HepG2 (cell line): ENCODE measurements around the gene MTA3. TPM values are rescaled to one million over a fixed set of nuclear protein-coding genes. Genes with fewer than 3 reads are reported as not detected.
A peak's percentile ranks its signal among the peaks of the same experiment; 100 is the strongest.

Source experiments
- ATAC-seq: fragments of 200-7000 bp; cut with Tn5 transposase; 3 replicates; pipeline ENCODE4 v1.9.1; 2020; ENCODE audit warnings: mild to moderate bottlenecking, moderate library complexity
- BruUV-seq: library from RNA; stranded (reverse); fragments of 400-500 nt; replicated peaks from 2 replicates; lab custom pipeline; 2021; lab: Mats Ljungman, UMichigan
- CTCF ChIA-PET: fragments of 300-600 bp; formaldehyde crosslinking; extraction: SDS; loops from one replicate; lab custom pipeline; 2021; ENCODE audit warnings: low total read pairs, inconsistent platforms, low intra/inter-chr PET ratio; lab: Yijun Ruan, JAX
- POLR2A ChIA-PET: fragments of 350-600 bp; sonication (Branson Sonifier 250); formaldehyde crosslinking; loops from one replicate; lab custom pipeline; 2020; ENCODE audit warnings: antibody characterized with exemption, inconsistent platforms; lab: Yijun Ruan, JAX
- DNase-seq: peaks from one replicate; pipeline ENCODE4 v3.0.0-alpha.2; 2015; ENCODE audit warnings: low spot score
- FAIRE-seq: peaks from 3 replicates; lab custom pipeline; 2011; peaks lifted over from hg19 to GRCh38; lab: Jason Lieb, UNC
- H2AFZ ChIP-seq: one replicate; pipeline ENCODE4 v1.6.1; 2011; ENCODE audit warnings: low read length, inconsistent platforms
- H3K27ac ChIP-seq: fragments of 300-600 bp; 3 replicates; pipeline ENCODE4 v1.8.0; 2011; ENCODE audit warnings: mixed run types, mild to moderate bottlenecking, mixed read lengths, low read length, inconsistent platforms; ENCODE audit not compliant: insufficient read depth; ENCODE audit errors: extremely low read length
- H3K27me3 ChIP-seq, 2 experiments: fragments of 200-600 bp in 1 of 2; 2 replicates in 1 of 2; 3 replicates in 1 of 2; pipeline versions ENCODE4 v1.6.0 to v1.8.0; 2011; ENCODE audit warnings: low read length in 2 of 2, mild to moderate bottlenecking in 2 of 2, moderate library complexity in 2 of 2, inconsistent platforms in 1 of 2; ENCODE audit not compliant: insufficient read depth in 2 of 2, control insufficient read depth in 1 of 2
- H3K36me3 ChIP-seq, 2 experiments: fragments of 200-600 bp in 1 of 2; replicated peaks in 1 of 2; 2 replicates in 1 of 2; 3 replicates in 1 of 2; pipeline versions ENCODE4 v1.5.1 to v1.8.0; 2011; ENCODE audit warnings: low read length in 2 of 2, inconsistent platforms in 1 of 2; ENCODE audit not compliant: insufficient read depth in 2 of 2, control insufficient read depth in 1 of 2
- H3K4me1 ChIP-seq: 2 replicates; pipeline ENCODE4 v1.5.1; 2012; ENCODE audit warnings: low read length, inconsistent platforms; ENCODE audit not compliant: insufficient read depth
- H3K4me2 ChIP-seq: 2 replicates; pipeline ENCODE4 v1.6.0; 2011; ENCODE audit warnings: low read depth, low read length, inconsistent platforms
- H3K4me3 ChIP-seq, 3 experiments: fragments of 200-600 bp in 1 of 3; sonication (generic), shearing (Covaris generic) in 1 of 3; replicated peaks in 1 of 3; 2 replicates each; pipeline ENCODE4 v1.5.1; 2011 to 2016; ENCODE audit warnings: low read length in 3 of 3, inconsistent platforms in 2 of 3, low read depth in 2 of 3, mild to moderate bottlenecking in 2 of 3, control low read depth in 1 of 3, mixed read lengths in 1 of 3; ENCODE audit not compliant: insufficient read depth in 1 of 3
- H3K79me2 ChIP-seq: one replicate; pipeline ENCODE4 v1.6.1; 2011; ENCODE audit warnings: low read length, inconsistent platforms; ENCODE audit not compliant: insufficient read depth
- H3K9ac ChIP-seq: 2 replicates; pipeline ENCODE4 v1.6.0; 2011; ENCODE audit warnings: mild to moderate bottlenecking, low read depth, low read length, inconsistent platforms; ENCODE audit not compliant: insufficient read depth
- H3K9me3 ChIP-seq: 2 replicates; pipeline ENCODE4 v1.5.1; 2012; ENCODE audit warnings: mild to moderate bottlenecking, low read length
- H4K20me1 ChIP-seq: 2 replicates; pipeline ENCODE4 v1.6.0; 2011; ENCODE audit warnings: inconsistent platforms, mild to moderate bottlenecking, low read length, moderate library complexity; ENCODE audit not compliant: insufficient read depth
- BORCS8-MEF2B ChIP-seq: sonication (generic); formaldehyde crosslinking; IDR thresholded peaks from 2 replicates; pipeline ENCODE4 v1.8.0; 2022; ENCODE audit warnings: mild to moderate bottlenecking, missing genetic modification reagents
- FOXA1 ChIP-seq, 2 experiments: fragments of 450-650 bp in 1 of 2; sonication (generic) in 1 of 2; formaldehyde crosslinking in 1 of 2; IDR thresholded peaks; 2 replicates each; pipeline versions ENCODE4 v1.4.0 to v1.6.1; 2016 to 2020; ENCODE audit warnings: missing genetic modification reagents in 1 of 2
- NPAS2 ChIP-seq: sonication (generic); formaldehyde crosslinking; IDR thresholded peaks from 2 replicates; pipeline ENCODE4 v1.8.0; 2022; ENCODE audit warnings: mild to moderate bottlenecking, missing genetic modification reagents, borderline replicate concordance
- TARDBP ChIP-seq: sonication (generic); formaldehyde crosslinking; IDR thresholded peaks from 2 replicates; pipeline ENCODE4 v1.8.0; 2022; ENCODE audit warnings: mild to moderate bottlenecking, missing genetic modification reagents
- WGBS: methylation state at CpG from one replicate; pipeline ENCODE4 v1.1.6; 2017; ENCODE audit warnings: low lambda C conversion rate; 5-methylcytosine and 5-hydroxymethylcytosine counted together
- in situ Hi-C: cut with HindIII; loops from 2 replicates; pipeline ENCODE4 v1.10.0; 2017; ENCODE audit warnings: low pct_unique_long_range_greater_than_20kb; ENCODE audit not compliant: extremely low pct_ligation_motif_present
- intact Hi-C: fragments of 100-400 bp; cut with micrococcal nuclease; formaldehyde crosslinking; loops from one replicate; pipeline ENCODE4 v1.10.0; 2022; ENCODE audit not compliant: unreplicated experiment
- polyA plus RNA-seq, 8 experiments: library from polyadenylated mRNA; depleted of rRNA in 3 of 8; stranded (reverse) in 7 of 8; unstranded in 1 of 8; fragments of >200 nt; fragmentation: Illumina TruSeq in 4 of 8; extraction: Trizol in 4 of 8; gene quantifications; 2 replicates each; pipeline versions ENCODE4 v1.2.1 to v1.2.3, GENCODE V29; 2011 to 2016; ENCODE audit warnings: low read depth in 4 of 8, missing spikeins in 1 of 8, mixed read lengths in 1 of 8; ENCODE audit not compliant: insufficient read depth in 1 of 8
- total RNA-seq, 5 experiments: library from RNA; depleted of rRNA; stranded (reverse); fragments of >200 nt; fragmentation: Illumina TruSeq; extraction: Trizol; gene quantifications; 2 replicates each; pipeline ENCODE4 v1.2.3, GENCODE V29; 2016; ENCODE audit warnings: low read depth in 1 of 5
- TF ChIP-seq, protein P1 (sequence below): sonication (generic); formaldehyde crosslinking; IDR thresholded peaks from 2 replicates; pipeline ENCODE4 v1.4.0; 2020; ENCODE audit warnings: missing genetic modification reagents, mild to moderate bottlenecking, borderline replicate concordance

The MTA3 gene
- total and polyA plus RNA-seq, 2 of the 13 experiments (the other 11 are each of a cell fraction or from before 2014, with no cell fraction given): 48.8 to 77.8 TPM

DNA sequence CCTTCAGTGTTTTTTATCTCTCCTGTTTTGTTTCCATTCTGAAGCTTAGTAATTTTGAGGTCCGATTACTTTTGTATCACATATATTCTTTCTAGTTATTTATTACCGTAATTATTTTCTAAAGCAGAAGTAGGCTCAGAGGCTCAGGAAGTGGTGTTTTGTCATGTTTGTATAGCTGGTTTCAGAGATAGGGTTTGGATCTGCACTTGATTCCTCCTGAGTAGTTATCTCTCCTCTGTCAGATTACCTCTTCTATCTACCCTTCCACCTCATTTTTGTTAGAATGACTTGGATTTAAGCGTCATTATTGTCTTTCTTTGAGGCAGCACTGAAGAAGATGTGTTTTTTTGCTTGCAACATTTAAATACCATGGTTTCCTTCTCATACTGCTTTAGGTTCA is 95.4 kb downstream of the MTA3 start:
- 96% methylated on average over 3 of the region's 3 CpGs for WGBS
- FAIRE-seq (peak; percentile 15), ATAC-seq (no peak), DNase-seq (no peak)
- H3K9ac ChIP-seq: no peak overlapping the region
- no TSS peak for BruUV-seq
- no peak overlapping the region for H2AFZ ChIP-seq
- H3K9me3 ChIP-seq: no peaks in the 10 kb centered on the region
- no peaks in the 10 kb centered on the region for H4K20me1 ChIP-seq
- intact Hi-C loops: loop anchor here (1.0 to 5.0 kb wide), 6 partner anchors 95 to 812 kb away; partner anchors contain the start of genes COX7A2L and MTA3
- no peak overlapping the region for H3K4me2 ChIP-seq
- in situ Hi-C loops: loop anchor here (5.0 to 25.0 kb wide), 3 partner anchors 172 to 802 kb away; partner anchors contain the start of gene KCNG3
- H3K36me3 ChIP-seq: peaks cover 11 to 49% of the 10 kb centered on the region in 2 experiments
- H3K4me1 ChIP-seq: peaks cover 4% of the 10 kb centered on the region; the same call in 1 of the 2 replicates
- H3K27me3 ChIP-seq: no peaks in the 10 kb centered on the region
- ChIA-PET POLR2A (interaction anchor here (1.3 kb wide), 1 partner anchor 97 kb away, joined by 3 read pairs; no protein-coding TSS in a partner anchor), CTCF (interaction anchor here (0.7 to 4.2 kb wide), 3 partner anchors 151 to 278 kb away, joined by 4 to 28 read pairs (median 26); partner anchors contain the start of gene KCNG3)
- H3K27ac ChIP-seq: no peak overlapping the region
- peaks cover 4% of the 10 kb centered on the region for H3K79me2 ChIP-seq
- TF ChIP-seq TARDBP (CRISPR knock-in tag): 0 out of 2 replicates have a peak, but pooled peaks have one; percentile 10
- no peak for TF ChIP-seq FOXA1 (IDR thresholded peaks at IDR 0.05)
- TF ChIP-seq FOXA1 (CRISPR knock-in tag; IDR thresholded peaks at IDR 0.05): no peak
- no peak for TF ChIP-seq NPAS2 (CRISPR knock-in tag)
- TF ChIP-seq, protein P1, sequence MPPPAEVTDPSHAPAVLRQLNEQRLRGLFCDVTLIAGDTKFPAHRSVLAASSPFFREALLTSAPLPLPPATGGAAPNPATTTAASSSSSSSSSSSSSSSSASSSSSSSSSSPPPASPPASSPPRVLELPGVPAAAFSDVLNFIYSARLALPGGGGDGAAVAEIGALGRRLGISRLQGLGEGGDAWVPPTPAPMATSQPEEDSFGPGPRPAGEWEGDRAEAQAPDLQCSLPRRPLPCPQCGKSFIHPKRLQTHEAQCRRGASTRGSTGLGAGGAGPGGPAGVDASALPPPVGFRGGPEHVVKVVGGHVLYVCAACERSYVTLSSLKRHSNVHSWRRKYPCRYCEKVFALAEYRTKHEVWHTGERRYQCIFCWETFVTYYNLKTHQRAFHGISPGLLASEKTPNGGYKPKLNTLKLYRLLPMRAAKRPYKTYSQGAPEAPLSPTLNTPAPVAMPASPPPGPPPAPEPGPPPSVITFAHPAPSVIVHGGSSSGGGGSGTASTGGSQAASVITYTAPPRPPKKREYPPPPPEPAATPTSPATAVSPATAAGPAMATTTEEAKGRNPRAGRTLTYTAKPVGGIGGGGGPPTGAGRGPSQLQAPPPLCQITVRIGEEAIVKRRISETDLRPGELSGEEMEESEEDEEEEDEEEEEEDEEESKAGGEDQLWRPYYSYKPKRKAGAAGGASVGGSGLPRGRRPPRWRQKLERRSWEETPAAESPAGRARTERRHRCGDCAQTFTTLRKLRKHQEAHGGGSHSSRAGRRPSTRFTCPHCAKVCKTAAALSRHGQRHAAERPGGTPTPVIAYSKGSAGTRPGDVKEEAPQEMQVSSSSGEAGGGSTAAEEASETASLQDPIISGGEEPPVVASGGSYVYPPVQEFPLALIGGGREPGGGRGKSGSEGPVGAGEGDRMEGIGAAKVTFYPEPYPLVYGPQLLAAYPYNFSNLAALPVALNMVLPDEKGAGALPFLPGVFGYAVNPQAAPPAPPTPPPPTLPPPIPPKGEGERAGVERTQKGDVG: no peak
- TF ChIP-seq BORCS8-MEF2B (CRISPR knock-in tag): no peak
- H3K4me3 ChIP-seq: no peak overlapping the region
